Stomach (tissue), 4 donors: ENCODE data around the gene MATK.

Experiments used
- POLR2A ChIP-seq, 4 donors: fragments of 450-650 bp; IDR thresholded peaks; one replicate each; pipeline ENCODE4 v1.6.1; 2016; ENCODE audit warnings: antibody characterized with exemption in 4 of 4, control low read depth in 2 of 4, mild to moderate bottlenecking in 1 of 4, moderate library complexity in 1 of 4
- TF ChIP-seq, protein P1 (sequence below), 7 experiments: fragments of 450-650 bp in 4 of 7; fragments of 200-600 bp in 3 of 7; sonication (generic) in 3 of 7; IDR thresholded peaks; one replicate each; pipeline ENCODE4 v1.5.1; 2016 to 2019; ENCODE audit warnings: antibody characterized with exemption in 7 of 7, control low read depth in 2 of 7, mild to moderate bottlenecking in 1 of 7

- TF ChIP-seq, protein P1, sequence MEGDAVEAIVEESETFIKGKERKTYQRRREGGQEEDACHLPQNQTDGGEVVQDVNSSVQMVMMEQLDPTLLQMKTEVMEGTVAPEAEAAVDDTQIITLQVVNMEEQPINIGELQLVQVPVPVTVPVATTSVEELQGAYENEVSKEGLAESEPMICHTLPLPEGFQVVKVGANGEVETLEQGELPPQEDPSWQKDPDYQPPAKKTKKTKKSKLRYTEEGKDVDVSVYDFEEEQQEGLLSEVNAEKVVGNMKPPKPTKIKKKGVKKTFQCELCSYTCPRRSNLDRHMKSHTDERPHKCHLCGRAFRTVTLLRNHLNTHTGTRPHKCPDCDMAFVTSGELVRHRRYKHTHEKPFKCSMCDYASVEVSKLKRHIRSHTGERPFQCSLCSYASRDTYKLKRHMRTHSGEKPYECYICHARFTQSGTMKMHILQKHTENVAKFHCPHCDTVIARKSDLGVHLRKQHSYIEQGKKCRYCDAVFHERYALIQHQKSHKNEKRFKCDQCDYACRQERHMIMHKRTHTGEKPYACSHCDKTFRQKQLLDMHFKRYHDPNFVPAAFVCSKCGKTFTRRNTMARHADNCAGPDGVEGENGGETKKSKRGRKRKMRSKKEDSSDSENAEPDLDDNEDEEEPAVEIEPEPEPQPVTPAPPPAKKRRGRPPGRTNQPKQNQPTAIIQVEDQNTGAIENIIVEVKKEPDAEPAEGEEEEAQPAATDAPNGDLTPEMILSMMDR (IDR thresholded peaks at IDR 0.05): no peak
- no peak for TF ChIP-seq POLR2A (IDR thresholded peaks at IDR 0.05)
These were observed 30.5 kb upstream of the MATK start for GRCh38 chr19:3816566-3817218.
